ENCODE data around the gene BCL6. TPM values are rescaled to one million over a fixed set of nuclear protein-coding genes. Genes with fewer than 3 reads are reported as not detected.

BCL6 gene
- polyA plus RNA-seq, 3 donors, result 33.2 to 349 (median 34.9) TPM

DNA sequence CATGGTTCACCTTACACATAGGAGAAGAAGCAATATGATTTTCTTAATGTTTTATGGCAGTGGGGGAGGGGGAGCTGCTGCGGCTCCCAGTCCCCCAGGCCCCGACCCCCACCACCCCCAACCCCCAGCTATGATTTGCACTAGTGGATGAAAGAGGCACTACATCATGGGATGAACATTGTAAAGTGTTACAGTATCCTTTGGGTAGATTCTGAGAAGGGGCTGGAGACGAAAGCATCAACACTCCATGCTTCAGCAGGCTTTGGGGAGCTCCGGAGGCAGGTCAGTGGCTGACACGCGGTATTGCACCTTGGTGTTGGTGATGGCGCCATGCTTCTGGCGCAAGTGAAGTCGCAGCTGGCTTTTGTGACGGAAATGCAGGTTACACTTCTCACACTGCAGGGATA lies 23.1 kb downstream of the BCL6 start:
- no peaks in the 10 kb centered on the region for H3K9me3 ChIP-seq (replicated peaks in 1 of 2; ENCODE audit: control insufficient read depth in 1 of 2, insufficient read depth in 1 of 2, low read length in 2 of 2)
- H3K36me3 Mint-ChIP-seq, result peaks cover 67 to 72% of the 10 kb centered on the region in 2 donors
- no peak overlapping the region for H3K4me3 ChIP-seq (replicated peaks in 1 of 3; ENCODE audit: low read depth in 2 of 3, low read length in 3 of 3)
- H3K4me2 ChIP-seq (replicated peaks; ENCODE audit: extremely low read depth, low read length, poor library complexity, severe bottlenecking), result no peak overlapping the region
- intact Hi-C loops (cut with micrococcal nuclease), result no loop called here
- H3K27ac Mint-ChIP-seq, result peak overlapping the region in 1 of 7 donors; percentile 40
- no peaks in the 10 kb centered on the region for H3K4me1 Mint-ChIP-seq
- no peak for DNase-seq
- no peak overlapping the region for H3K9ac ChIP-seq (ENCODE audit: insufficient read depth, low read length, poor library complexity, severe bottlenecking)
- TF ChIP-seq, protein P1, sequence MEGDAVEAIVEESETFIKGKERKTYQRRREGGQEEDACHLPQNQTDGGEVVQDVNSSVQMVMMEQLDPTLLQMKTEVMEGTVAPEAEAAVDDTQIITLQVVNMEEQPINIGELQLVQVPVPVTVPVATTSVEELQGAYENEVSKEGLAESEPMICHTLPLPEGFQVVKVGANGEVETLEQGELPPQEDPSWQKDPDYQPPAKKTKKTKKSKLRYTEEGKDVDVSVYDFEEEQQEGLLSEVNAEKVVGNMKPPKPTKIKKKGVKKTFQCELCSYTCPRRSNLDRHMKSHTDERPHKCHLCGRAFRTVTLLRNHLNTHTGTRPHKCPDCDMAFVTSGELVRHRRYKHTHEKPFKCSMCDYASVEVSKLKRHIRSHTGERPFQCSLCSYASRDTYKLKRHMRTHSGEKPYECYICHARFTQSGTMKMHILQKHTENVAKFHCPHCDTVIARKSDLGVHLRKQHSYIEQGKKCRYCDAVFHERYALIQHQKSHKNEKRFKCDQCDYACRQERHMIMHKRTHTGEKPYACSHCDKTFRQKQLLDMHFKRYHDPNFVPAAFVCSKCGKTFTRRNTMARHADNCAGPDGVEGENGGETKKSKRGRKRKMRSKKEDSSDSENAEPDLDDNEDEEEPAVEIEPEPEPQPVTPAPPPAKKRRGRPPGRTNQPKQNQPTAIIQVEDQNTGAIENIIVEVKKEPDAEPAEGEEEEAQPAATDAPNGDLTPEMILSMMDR (IDR thresholded peaks at IDR 0.05), result peak; percentile 26
- H3K4me1 ChIP-seq (ENCODE audit: control insufficient read depth in 1 of 2, insufficient read depth in 2 of 2, low read length in 2 of 2), result no peaks in the 10 kb centered on the region
- H3K27ac ChIP-seq (ENCODE audit: low read depth in 1 of 2, low read length in 2 of 2), result no peak overlapping the region
- peaks cover 0 to 2% (median 0%) of the 10 kb centered on the region in 3 donors for H3K27me3 Mint-ChIP-seq (ENCODE audit: low read depth in 3 of 3)
- no peak overlapping the region for H2AFZ ChIP-seq (ENCODE audit: insufficient read depth, low read depth, low read length, poor library complexity, severe bottlenecking)
- H3K27me3 ChIP-seq (ENCODE audit: control insufficient read depth in 2 of 2, insufficient read depth in 2 of 2, low read length in 2 of 2), result no peaks in the 10 kb centered on the region
- H3K4me3 Mint-ChIP-seq, result no peak overlapping the region
- WGBS (ENCODE audit: insufficient coverage), result 93% methylated on average over 8 of the region's 10 CpGs
- H3K79me2 ChIP-seq (ENCODE audit: insufficient read depth, low read length), result no peaks in the 10 kb centered on the region
- H3K36me3 ChIP-seq (replicated peaks in 1 of 2; ENCODE audit: control insufficient read depth in 1 of 2, insufficient read depth in 2 of 2, low read length in 2 of 2), result peaks cover 65 to 71% of the 10 kb centered on the region in 2 donors
- peaks cover 72% of the 10 kb centered on the region for H4K20me1 ChIP-seq (ENCODE audit: insufficient read depth, low read length)
- H3K9me3 Mint-ChIP-seq, result no peaks in the 10 kb centered on the region

DNA sequence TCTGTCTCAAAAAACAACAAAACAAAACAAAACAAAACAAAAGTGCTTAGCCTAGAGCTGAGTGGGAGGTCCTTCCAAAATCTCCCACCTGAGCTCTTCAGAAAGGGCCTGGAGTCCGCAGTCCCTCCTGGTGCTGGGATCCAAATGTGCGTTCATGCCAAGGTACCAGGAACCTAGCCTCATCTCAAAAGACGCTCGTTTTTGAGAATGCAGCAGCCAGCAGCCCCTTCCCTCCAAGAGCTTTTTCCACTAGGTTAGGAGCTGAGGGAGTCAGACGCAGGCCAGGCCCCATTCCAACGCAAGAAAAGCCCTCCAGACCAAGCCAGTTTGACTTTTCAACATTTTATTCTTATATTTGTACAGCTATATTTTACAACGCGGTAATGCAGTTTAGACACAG lies 24.2 kb downstream of the BCL6 start:
- H3K4me1 ChIP-seq (ENCODE audit: control insufficient read depth in 1 of 2, insufficient read depth in 2 of 2, low read length in 2 of 2), result no peaks in the 10 kb centered on the region
- no peak overlapping the region for H3K4me3 ChIP-seq (replicated peaks in 1 of 3; ENCODE audit: low read depth in 2 of 3, low read length in 3 of 3)
- no peak overlapping the region for H2AFZ ChIP-seq (ENCODE audit: insufficient read depth, low read depth, low read length, poor library complexity, severe bottlenecking)
- no peaks in the 10 kb centered on the region for H3K9me3 ChIP-seq (replicated peaks in 1 of 2; ENCODE audit: control insufficient read depth in 1 of 2, insufficient read depth in 1 of 2, low read length in 2 of 2)
- peaks cover 60% of the 10 kb centered on the region for H4K20me1 ChIP-seq (ENCODE audit: insufficient read depth, low read length)
- TF ChIP-seq, protein P1 (IDR thresholded peaks at IDR 0.05), result no peak
- no peak overlapping the region for H3K27ac ChIP-seq (ENCODE audit: low read depth in 1 of 2, low read length in 2 of 2)
- Mint-ChIP-seq H3K27me3 (ENCODE audit: low read depth in 3 of 3) (peaks cover 0 to 2% (median 0%) of the 10 kb centered on the region in 3 donors), H3K9me3 (no peaks in the 10 kb centered on the region), H3K4me1 (no peaks in the 10 kb centered on the region), H3K36me3 (peaks cover 57 to 61% of the 10 kb centered on the region in 2 donors), H3K27ac (peak overlapping the region in 1 of 7 donors; percentile 31), H3K4me3 (no peak overlapping the region)
- WGBS (ENCODE audit: insufficient coverage), result 100% methylated on average over 5 of the region's 8 CpGs
- intact Hi-C loops (cut with micrococcal nuclease), result no loop called here
- peaks cover 53 to 60% of the 10 kb centered on the region in 2 donors for H3K36me3 ChIP-seq (replicated peaks in 1 of 2; ENCODE audit: control insufficient read depth in 1 of 2, insufficient read depth in 2 of 2, low read length in 2 of 2)
- no peaks in the 10 kb centered on the region for H3K79me2 ChIP-seq (ENCODE audit: insufficient read depth, low read length)
- no peak overlapping the region for H3K9ac ChIP-seq (ENCODE audit: insufficient read depth, low read length, poor library complexity, severe bottlenecking)
- no peak for DNase-seq
- H3K4me2 ChIP-seq (replicated peaks; ENCODE audit: extremely low read depth, low read length, poor library complexity, severe bottlenecking), result no peak overlapping the region
- H3K27me3 ChIP-seq (ENCODE audit: control insufficient read depth in 2 of 2, insufficient read depth in 2 of 2, low read length in 2 of 2), result no peaks in the 10 kb centered on the region

Measured in CD14-positive monocyte (primary cell).